ENCODE results near the gene C1QTNF7.

Gene C1QTNF7

GRCh38 chr4:15427701-15428100 lies at the start of gene C1QTNF7:
C1QTNF7 (plus strand) TSS chr4:15428033; CDS start chr4:15435744, 7,711 bp downstream.
- no peak for DNase-seq (ENCODE audit: low spot score)

GRCh38 chr4:15378062-15378461 lies 49.8 kb upstream of the C1QTNF7 start:
- no peak for DNase-seq (ENCODE audit: low spot score)

- DNase-seq (ENCODE audit: low spot score) = no peak
Observed at GRCh38 chr4:15378493-15378892, 49.3 kb upstream of the C1QTNF7 start.

GRCh38 chr4:15381806-15382338 lies 46.0 kb upstream of the C1QTNF7 start:
- DNase-seq (ENCODE audit: low spot score) = no peak

GRCh38 chr4:15382669-15383273 lies 45.1 kb upstream of the C1QTNF7 start:
- no peak for DNase-seq (ENCODE audit: low spot score)

GRCh38 chr4:15385515-15385914 lies 42.3 kb upstream of the C1QTNF7 start:
- no peak for DNase-seq (ENCODE audit: low spot score)

GRCh38 chr4:15385928-15386327 lies 41.9 kb upstream of the C1QTNF7 start:
- no peak for DNase-seq (ENCODE audit: low spot score)

GRCh38 chr4:15390494-15390893 lies 37.3 kb upstream of the C1QTNF7 start:
- DNase-seq (ENCODE audit: low spot score) = no peak

GRCh38 chr4:15392053-15392805 lies 35.6 kb upstream of the C1QTNF7 start:
- DNase-seq (ENCODE audit: low spot score) = no peak

GRCh38 chr4:15395311-15395710 lies 32.5 kb upstream of the C1QTNF7 start:
- no peak for DNase-seq (ENCODE audit: low spot score)

GRCh38 chr4:15396157-15396800 lies 31.6 kb upstream of the C1QTNF7 start:
- peak; percentile 76 for DNase-seq (ENCODE audit: low spot score)

GRCh38 chr4:15398001-15398400 lies 29.8 kb upstream of the C1QTNF7 start:
- DNase-seq (ENCODE audit: low spot score) = no peak

- no peak for DNase-seq (ENCODE audit: low spot score)
Observed at GRCh38 chr4:15398732-15399131, 29.1 kb upstream of the C1QTNF7 start.

- DNase-seq (ENCODE audit: low spot score) = no peak
Observed at GRCh38 chr4:15400226-15400625, 27.6 kb upstream of the C1QTNF7 start.

GRCh38 chr4:15400981-15401671 lies 26.7 kb upstream of the C1QTNF7 start:
- DNase-seq (ENCODE audit: low spot score) = no peak

- no peak for DNase-seq (ENCODE audit: low spot score)
Observed at GRCh38 chr4:15402146-15402545, 25.7 kb upstream of the C1QTNF7 start.

GRCh38 chr4:15402974-15403373 lies 24.9 kb upstream of the C1QTNF7 start:
- no peak for DNase-seq (ENCODE audit: low spot score)

GRCh38 chr4:15405018-15405417 lies 22.8 kb upstream of the C1QTNF7 start:
- no peak for DNase-seq (ENCODE audit: low spot score)

- DNase-seq (ENCODE audit: low spot score) = peak; percentile 58
Observed at GRCh38 chr4:15410750-15411149, 17.1 kb upstream of the C1QTNF7 start.

- DNase-seq (ENCODE audit: low spot score) = no peak
Observed at GRCh38 chr4:15412461-15412860, 15.4 kb upstream of the C1QTNF7 start.

GRCh38 chr4:15413010-15413622 lies 14.7 kb upstream of the C1QTNF7 start:
- no peak for DNase-seq (ENCODE audit: low spot score)

GRCh38 chr4:15413623-15414019 lies 14.2 kb upstream of the C1QTNF7 start:
- DNase-seq (ENCODE audit: low spot score) = no peak
